ENCODE data around the gene MYH2.
"Not testable (repeated sequence)": the region's sequence is repeated elsewhere in the genome, so short reads cannot be mapped to it uniquely, and the experiment has no call there.

The MYH2 gene
- total RNA-seq, result 0 reads per million in 3 experiments

GRCh38 chr17:10549096-10549842, at the start of gene MYH2:
TSS of gene MYH2 (minus strand) at chr17:10549658. CDS start at chr17:10547920, 1,738 bp downstream.
- DNase-seq, result no peak

DNA sequence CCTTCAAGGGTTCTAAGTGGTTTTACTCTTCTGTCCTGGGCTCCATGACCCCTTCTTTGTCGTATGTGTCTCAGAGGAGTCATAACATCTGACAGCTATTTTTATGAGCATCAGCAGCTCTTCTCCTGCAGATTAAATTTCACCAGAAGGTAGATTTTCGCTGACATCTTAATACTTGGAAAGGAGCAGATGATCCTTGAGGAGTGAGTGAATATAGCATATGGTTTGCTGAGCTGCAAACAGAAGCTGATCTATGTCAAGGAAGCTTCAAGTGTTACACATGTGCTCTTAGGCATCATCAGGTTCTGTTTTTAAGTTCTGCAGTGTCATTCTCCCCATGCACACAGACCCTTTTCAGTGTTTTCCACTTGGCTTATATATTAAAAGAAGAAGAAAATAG, 49.2 kb upstream of the MYH2 start:
- no peak for DNase-seq

GRCh38 chr17:10589553-10590145, 40.2 kb upstream of the MYH2 start:
- DNase-seq, result no peak

DNA sequence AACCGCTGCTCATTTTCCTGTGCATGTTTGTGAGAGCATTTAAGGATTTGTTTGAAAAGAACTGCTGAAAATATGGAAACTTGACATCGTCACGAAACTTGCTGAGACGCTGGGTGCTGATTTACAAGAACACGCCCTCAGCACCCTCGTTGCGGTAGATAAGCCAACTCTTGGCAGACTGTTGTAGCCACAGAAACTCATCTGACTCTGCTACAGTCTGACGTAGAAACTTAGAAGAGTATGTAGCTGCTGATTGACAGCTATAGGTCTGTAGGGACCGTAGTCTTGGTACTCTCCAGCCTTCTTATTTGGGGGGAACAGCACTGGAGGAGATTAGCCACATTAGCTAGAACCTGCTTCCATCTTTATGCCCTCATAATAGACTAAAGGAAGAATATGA, 36.1 kb upstream of the MYH2 start:
- no peak for DNase-seq

DNA sequence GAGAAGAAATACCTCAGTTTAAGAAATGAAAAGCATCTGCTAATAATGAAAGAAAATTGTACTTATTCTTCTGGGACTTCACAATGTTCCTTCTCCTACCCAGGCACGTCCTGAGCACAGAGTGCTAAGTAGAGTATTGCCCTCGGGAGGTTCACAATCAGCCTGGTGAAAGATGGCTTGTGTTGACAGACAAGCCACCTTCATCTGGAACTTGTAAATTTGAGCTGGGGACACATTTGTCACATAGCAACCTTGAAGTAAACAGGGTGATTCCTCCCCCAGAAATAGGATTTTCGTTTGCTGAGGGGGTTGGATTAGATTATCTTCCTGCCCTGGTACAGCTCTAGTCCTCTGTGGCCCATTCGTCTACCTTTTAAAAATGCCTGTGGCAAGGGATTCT, 34.4 kb upstream of the MYH2 start:
- no peak for DNase-seq

DNA sequence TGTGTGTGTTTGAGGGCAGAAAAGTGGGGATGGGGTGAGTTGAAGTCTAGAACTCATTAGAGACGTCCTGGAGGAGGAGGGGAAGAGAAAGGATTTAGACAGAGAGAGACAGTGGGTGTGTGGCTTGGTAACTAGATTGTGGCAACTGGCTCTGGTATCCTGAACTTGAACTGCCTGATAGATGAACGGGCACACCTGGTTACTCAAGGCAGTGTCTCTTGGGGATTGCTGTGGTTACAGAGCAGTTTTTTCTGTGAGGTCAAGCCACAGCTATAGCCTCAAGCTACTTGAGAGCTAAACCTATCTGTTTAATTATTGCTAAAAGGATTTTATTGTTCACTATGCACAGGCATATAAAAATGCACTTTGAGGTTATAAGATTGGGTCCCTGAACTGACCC, 29.8 kb upstream of the MYH2 start:
- no peak for DNase-seq

DNA sequence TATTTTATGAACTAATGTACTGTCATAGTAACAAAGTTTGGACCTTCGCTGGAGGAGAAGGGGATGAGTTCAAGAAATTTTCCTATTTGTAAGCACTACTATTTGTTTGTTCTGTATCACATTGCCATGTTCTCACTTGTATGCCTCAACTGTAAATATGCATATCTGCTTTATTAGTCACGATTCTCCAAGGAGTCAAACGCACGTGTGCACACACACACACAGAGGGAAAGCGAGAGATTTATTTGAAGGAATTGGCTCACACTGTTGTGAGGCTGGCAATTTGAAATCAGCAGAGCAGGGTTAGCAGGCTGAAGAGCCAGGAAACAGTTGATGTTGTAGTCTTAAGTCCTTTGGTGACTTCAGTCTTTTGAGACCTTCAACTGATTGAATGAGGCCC, 24.9 kb upstream of the MYH2 start:
- no peak for DNase-seq

DNA sequence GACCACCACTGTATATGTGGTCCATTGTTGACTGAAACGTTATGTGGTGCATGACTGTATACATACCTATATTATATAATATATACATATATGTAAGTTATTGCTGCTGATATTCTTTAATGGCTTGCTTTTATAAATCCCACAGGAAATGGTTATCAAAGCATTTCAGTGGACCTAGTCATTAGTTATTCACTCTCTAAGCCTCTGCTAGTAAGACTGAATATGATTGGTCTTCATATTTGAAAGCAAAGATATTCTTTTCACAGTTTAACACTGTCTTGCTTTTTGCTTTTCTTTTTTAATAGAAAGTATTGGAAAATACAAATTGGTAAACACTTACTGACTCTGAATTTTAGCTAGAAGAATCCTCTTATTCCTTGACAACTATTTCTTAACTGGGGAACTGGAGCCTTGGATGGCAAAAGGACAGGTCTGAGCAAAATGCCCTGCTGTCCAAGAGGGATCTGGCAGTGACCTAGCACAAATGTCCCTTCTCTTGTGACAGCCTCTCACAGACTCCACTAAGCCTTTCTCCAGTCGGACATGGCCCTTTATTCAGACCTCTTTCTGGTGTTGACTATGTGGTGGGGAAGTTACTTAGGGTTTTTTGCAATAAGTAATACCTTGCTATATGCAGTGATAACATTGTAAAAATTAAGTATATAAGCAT, 14.7 kb upstream of the MYH2 start:
- no peak for DNase-seq

DNA sequence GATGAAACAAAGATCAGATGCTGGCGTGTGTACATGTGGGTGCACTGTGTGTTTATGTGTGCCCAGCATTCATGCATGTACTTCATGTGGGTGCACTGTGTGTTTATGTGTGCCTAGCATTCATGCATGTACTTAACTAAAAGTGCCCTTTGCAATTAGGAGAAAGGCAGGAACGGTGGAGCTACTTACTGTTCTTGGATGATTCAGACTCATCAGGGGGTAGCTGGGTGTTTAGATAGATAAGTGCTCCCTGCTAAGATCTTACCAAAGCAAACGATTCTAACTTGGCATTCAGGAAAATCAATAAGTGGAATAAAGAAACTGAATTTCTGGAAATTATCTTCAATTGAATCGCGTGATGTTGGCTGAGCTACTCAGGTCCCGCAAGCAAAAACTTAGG, 8.6 kb upstream of the MYH2 start:
- DNase-seq, result no peak

DNA sequence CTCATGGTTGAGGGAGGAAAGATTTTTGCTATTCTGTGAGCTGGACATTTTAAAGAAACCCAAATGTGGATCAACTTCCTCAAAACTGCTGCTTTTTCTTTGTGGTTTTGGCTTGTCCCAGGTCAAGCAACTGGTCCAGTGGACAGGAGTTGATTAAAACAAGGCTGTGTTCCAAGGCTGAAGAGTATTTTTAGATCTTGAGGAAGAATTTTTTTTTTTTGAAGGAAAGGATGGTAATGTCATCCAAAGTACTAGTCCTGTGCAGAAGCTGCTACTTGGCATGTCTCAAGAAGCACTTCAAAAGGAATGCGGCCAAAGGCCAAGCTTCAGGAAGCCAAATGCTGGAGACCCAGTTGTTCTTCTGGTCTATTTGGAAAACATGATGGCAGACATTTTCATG, 8.0 kb upstream of the MYH2 start:
- DNase-seq, result no peak

- no peak for DNase-seq
Measured at GRCh38 chr17:10556301-10557005, 7.0 kb upstream of the MYH2 start.

GRCh38 chr17:10550014-10550413, 556 bp upstream of the MYH2 start:
- DNase-seq, result no peak

DNA sequence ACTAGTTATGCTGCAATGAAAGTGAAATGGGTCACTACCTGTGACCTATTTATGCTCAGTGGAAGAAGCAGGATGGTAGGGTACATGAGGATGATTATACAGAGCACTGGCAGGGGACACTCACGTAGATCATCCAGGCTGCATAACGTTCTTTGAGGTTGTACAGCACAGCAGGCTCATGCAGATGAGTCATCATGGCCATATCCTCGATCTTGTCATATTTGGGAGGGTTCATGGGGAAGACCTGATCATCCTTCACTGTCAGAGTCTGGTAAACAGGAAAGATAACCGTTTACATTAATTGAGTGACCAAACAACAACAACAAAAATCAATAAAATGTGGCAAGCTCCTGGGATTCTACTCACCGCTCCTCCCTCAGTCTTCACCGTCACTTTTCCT, 2.1 kb downstream of the MYH2 start:
- no peak for DNase-seq

- not testable (repeated sequence) for DNase-seq
Measured at GRCh38 chr17:10543486-10543885, 6.0 kb downstream of the MYH2 start.

DNA sequence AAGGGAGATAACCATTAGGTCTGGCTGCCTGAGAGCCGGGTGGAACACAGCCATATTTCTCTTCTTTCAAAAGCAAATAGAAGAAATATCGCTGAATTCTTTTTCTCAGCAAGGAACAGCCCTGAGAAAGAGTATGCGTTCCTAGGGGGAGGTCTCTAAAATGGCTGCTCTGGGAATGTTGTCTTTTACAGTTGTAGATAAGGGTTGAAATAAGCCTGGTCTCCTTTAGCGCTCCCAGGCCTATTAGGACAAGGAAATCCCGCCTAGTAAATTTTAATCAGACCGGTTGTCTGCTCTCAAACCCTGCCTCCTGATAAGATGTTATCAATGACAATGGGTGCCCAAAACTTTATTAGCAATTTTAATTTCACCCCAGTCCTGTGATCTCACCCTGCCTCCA, 8.3 kb downstream of the MYH2 start:
- DNase-seq, result not testable (repeated sequence)

- no peak for DNase-seq
Measured at GRCh38 chr17:10532026-10532425, 17.4 kb downstream of the MYH2 start.

- DNase-seq, result no peak
Measured at GRCh38 chr17:10527419-10527818, 22.0 kb downstream of the MYH2 start.

DNA sequence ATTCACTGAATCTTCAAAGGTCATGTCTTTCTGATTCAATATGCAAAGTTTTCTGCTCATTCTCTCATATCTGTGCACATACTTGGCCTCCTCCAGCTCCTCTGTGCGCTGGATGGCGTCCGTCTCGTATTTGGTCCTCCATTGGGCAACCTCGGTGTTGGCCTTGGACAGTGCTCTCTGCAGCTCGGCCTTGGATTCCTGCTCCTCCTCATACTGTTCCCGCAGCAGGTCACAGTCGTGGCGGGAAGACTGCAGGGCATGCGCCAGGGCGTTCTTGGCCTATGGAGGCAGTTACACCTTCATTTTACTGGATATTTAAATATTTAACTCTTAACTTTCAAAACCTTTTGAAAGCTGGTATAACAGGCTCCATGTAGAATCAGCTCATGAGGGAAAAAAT, 22.9 kb downstream of the MYH2 start:
- DNase-seq, result no peak

DNA sequence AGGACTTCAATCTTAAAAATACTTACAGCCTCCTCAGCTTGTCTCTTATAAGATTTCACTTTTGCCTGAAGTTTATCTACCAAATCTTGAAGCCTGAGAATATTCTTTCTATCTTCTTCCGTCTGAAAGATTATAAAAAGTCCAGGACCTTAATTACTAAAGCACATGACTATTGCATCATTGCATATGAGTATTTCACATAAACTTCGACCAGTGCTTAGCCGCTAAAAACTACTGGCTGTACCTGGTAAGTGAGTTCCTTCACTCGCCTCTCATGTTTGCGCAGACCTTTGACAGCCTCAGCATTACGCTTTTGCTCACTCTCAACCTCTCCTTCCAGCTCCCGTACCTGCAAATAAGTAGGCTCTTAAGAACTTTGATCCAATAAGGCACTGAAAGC, 26.4 kb downstream of the MYH2 start:
- no peak for DNase-seq

DNA sequence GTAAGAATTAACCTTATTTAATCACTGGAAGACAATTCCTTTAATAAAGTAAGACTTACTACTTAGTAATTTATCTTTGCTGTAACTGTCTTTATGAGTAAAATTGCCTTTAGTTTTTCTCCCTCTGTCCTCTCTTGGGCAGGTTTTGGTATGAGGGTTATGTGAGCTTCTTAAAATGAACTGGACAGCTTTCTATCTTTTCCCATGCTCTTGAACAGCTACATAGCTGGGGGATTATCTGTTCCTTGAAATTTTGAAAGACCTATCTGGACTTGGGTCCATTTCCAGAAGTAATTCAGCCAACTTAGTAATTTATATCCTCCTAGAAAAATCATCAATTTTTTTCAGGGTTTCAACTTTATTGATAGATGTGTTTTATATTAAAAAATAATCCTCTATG, 27.5 kb downstream of the MYH2 start:
- no peak for DNase-seq

DNA sequence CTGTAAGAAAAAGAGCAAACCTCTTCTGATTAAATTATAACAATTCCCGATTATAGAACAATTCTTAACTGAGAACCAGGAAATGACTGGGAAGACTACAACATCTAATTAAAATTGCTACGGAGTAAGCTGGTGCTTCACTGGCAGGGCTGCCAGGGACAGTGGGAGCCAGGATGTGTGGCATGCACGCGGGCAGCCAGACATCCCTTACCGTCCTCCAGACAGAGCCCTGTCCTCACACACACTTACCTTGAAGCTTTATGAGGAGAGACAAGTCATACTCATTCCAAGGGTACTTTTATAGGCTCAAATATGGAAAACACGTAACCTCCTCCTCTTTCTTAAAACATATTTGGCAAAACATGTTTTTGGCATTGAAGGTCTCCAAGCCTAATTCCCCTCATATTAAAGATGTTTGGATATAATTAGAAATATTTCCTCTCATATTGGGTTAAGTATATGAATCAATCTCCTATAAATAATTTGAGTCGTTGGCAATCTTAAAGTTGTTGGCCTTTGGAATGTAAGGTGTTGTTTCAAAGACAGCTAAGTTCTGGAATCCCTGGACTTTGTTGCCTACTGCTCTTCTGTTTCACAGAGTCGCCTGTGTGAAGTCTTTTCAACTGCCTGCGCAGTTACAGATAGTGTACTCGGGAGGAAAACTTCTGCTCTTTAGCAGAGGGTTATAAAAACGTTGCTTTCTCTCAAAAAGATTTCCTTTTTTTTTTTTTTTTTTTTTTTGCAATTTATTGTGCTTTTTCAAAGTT, 31.0 kb downstream of the MYH2 start, which contains the start of gene MYH1:
TSS of gene MYH1 (minus strand) at position 272 of the 767 bp plus-strand sequence. CDS start 1,900 bp downstream, outside the sequence.
- no peak for DNase-seq

- DNase-seq, result no peak
Measured at GRCh38 chr17:10516638-10517037, 32.8 kb downstream of the MYH2 start.

DNA sequence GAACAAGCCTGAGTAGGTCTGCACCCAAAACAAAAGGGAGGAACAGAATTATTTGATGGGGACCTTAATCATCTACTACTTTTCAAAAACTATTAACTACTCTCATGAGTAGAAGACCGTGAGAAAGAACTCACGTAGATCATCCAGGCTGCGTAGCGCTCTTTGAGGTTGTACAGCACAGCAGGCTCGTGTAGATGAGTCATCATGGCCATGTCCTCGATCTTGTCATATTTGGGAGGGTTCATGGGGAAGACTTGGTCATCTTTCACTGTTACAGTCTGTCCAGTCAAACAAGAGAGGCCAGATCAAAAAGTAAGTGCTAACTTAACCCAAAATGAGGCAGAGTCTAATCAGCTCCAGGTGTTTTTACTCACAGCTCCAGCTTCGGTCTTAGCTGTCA, 33.4 kb downstream of the MYH2 start:
- no peak for DNase-seq
